ENCODE measurements around the gene ADARB2. TPM values are rescaled to one million over a fixed set of nuclear protein-coding genes. Genes with fewer than 3 reads are reported as not detected.

The ADARB2 gene
- total and polyA plus RNA-seq, 7 experiments from 2014 or later = 0.05 to 13.6 (median 6.3) TPM; not detected in 3

DNA sequence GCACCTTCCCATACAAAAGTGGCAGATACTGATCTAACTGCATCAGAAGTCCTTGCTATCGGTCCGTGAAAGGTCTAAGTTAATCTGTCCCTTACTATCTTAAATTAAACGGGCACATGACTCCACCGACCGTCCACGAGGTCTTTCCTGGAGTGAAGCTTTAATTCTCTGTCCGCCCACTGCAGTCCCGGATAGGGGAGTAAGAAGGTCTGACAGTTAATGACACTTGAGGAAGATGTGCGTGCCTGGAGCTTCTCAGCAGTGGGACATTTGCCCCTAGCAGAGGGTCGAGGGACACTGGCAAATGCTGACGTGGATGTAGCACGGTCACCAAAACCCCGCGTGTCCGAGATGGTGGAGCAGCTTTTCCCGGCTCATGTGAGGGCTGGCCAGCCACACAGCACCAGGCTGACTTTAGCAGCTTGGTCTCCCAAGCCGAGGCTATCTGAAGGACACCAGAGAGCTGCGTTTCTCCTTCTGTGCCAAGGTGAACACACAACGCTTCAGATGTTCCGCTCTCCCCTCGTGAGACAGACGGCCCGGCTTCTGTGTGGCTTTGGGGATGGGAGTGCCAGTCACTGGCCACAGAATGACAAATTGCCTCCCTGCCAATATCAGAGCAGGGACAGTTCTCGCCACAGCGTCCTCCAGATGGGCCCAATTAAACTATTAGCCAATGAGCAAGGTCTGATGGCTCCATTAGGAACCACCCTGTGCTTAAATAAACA is 86.6 kb downstream of the ADARB2 start:
- DNase-seq (no peak), ATAC-seq (no peak)
- ChIA-PET POLR2A (no interaction called here), CTCF (no interaction called here)
- Histone ChIP-seq H3K27ac (ENCODE audit: low read depth, low read length) (no peak overlapping the region), H3K4me1 (ENCODE audit: control insufficient read depth in 2 of 2, insufficient read depth in 2 of 2, low read length in 2 of 2) (no peaks in the 10 kb centered on the region), H3K27me3 (ENCODE audit: control insufficient read depth in 2 of 2, insufficient read depth in 2 of 2, low read length in 2 of 2) (no peaks in the 10 kb centered on the region), H3K4me3 (ENCODE audit: low read length) (no peak overlapping the region), H3K36me3 (ENCODE audit: control insufficient read depth in 2 of 3, insufficient read depth in 3 of 3, low read length in 3 of 3) (no peaks in the 10 kb centered on the region), H3K9me3 (ENCODE audit: control insufficient read depth in 2 of 3, low read length in 3 of 3) (no peaks in the 10 kb centered on the region)
- Mint-ChIP-seq H3K4me3 (no peak overlapping the region), H3K27me3 (peaks cover 0 to 13% (median 6%) of the 10 kb centered on the region in 5 donors), H3K36me3 (no peaks in the 10 kb centered on the region), H3K27ac (no peak overlapping the region), H3K9me3 (peaks cover 0 to under 1% (median 0%) of the 10 kb centered on the region in 11 donors), H3K4me1 (no peaks in the 10 kb centered on the region)
- intact Hi-C loops (cut with micrococcal nuclease) = no loop called here

GRCh38 chr10:1648648-1649047 is 88.7 kb downstream of the ADARB2 start:
- ATAC-seq (no peak), DNase-seq (no peak)
- Mint-ChIP-seq H3K27ac (no peak overlapping the region), H3K4me1 (no peaks in the 10 kb centered on the region), H3K27me3 (peaks cover 0 to 26% (median 6%) of the 10 kb centered on the region in 5 donors), H3K9me3 (peaks cover 0 to 3% (median 0%) of the 10 kb centered on the region in 11 donors), H3K36me3 (no peaks in the 10 kb centered on the region), H3K4me3 (no peak overlapping the region)
- intact Hi-C loops (cut with micrococcal nuclease) = no loop called here
- H3K4me3 ChIP-seq (ENCODE audit: low read length) = no peak overlapping the region
- CTCF ChIA-PET = no interaction called here
- H3K9me3 ChIP-seq (ENCODE audit: control insufficient read depth in 2 of 3, low read length in 3 of 3) = no peaks in the 10 kb centered on the region
- POLR2A ChIA-PET = no interaction called here
- H3K27ac ChIP-seq (ENCODE audit: low read depth, low read length) = no peak overlapping the region
- H3K4me1 ChIP-seq (ENCODE audit: control insufficient read depth in 2 of 2, insufficient read depth in 2 of 2, low read length in 2 of 2) = no peaks in the 10 kb centered on the region
- no peaks in the 10 kb centered on the region for H3K36me3 ChIP-seq (ENCODE audit: control insufficient read depth in 2 of 3, insufficient read depth in 3 of 3, low read length in 3 of 3)
- H3K27me3 ChIP-seq (ENCODE audit: control insufficient read depth in 2 of 2, insufficient read depth in 2 of 2, low read length in 2 of 2) = no peaks in the 10 kb centered on the region

- peaks cover 0 to 3% (median 0%) of the 10 kb centered on the region in 11 donors for H3K9me3 Mint-ChIP-seq
- Histone ChIP-seq H3K4me3 (ENCODE audit: low read length) (no peak overlapping the region), H3K4me1 (ENCODE audit: control insufficient read depth in 2 of 2, insufficient read depth in 2 of 2, low read length in 2 of 2) (no peaks in the 10 kb centered on the region), H3K27me3 (ENCODE audit: control insufficient read depth in 2 of 2, insufficient read depth in 2 of 2, low read length in 2 of 2) (no peaks in the 10 kb centered on the region), H3K36me3 (ENCODE audit: control insufficient read depth in 2 of 3, insufficient read depth in 3 of 3, low read length in 3 of 3) (no peaks in the 10 kb centered on the region), H3K9me3 (ENCODE audit: control insufficient read depth in 2 of 3, low read length in 3 of 3) (no peaks in the 10 kb centered on the region), H3K27ac (ENCODE audit: low read depth, low read length) (no peak overlapping the region)
- ChIA-PET POLR2A (no interaction called here), CTCF (no interaction called here)
- peaks cover 0 to 9% (median 0%) of the 10 kb centered on the region in 7 donors for H3K4me1 Mint-ChIP-seq
- H3K4me3 Mint-ChIP-seq = no peak overlapping the region
- peaks cover 0 to 36% (median 5%) of the 10 kb centered on the region in 5 donors for H3K27me3 Mint-ChIP-seq
- peaks cover 0 to 3% (median 0%) of the 10 kb centered on the region in 5 donors for H3K36me3 Mint-ChIP-seq
- intact Hi-C loops (cut with micrococcal nuclease) = no loop called here
- DNase-seq (no peak), ATAC-seq (no peak)
- H3K27ac Mint-ChIP-seq = no peak overlapping the region
These were observed 91.0 kb downstream of the ADARB2 start for GRCh38 chr10:1646332-1646731.

DNA sequence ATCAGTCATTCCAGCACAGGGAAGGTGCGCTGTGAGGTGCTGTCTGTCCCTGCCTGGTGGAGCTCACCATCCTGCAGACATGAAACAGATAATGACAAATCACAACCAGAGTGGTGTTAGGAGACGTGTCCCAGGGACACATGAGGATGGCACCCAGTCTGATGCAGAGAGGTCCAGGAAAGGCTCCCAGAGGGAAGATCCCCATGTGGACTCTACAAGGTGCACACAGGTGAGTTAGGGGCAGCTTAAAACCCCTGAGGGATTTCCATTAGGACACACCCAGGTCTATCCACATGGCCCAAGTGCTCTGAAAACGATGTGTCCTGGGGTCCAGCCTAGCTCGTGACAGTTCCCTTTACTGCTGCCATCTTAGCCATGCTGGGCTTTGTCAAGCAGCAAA is 91.4 kb downstream of the ADARB2 start:
- H3K27me3 Mint-ChIP-seq = peaks cover 0 to 36% (median 5%) of the 10 kb centered on the region in 5 donors
- no peak overlapping the region for H3K4me3 Mint-ChIP-seq
- ATAC-seq (no peak), DNase-seq (no peak)
- intact Hi-C loops (cut with micrococcal nuclease) = no loop called here
- H3K9me3 ChIP-seq (ENCODE audit: control insufficient read depth in 2 of 3, low read length in 3 of 3) = no peaks in the 10 kb centered on the region
- H3K36me3 Mint-ChIP-seq = peaks cover 0 to 3% (median 0%) of the 10 kb centered on the region in 5 donors
- H3K4me1 Mint-ChIP-seq = peaks cover 0 to 9% (median 0%) of the 10 kb centered on the region in 7 donors
- H3K4me3 ChIP-seq (ENCODE audit: low read length) = no peak overlapping the region
- H3K27ac ChIP-seq (ENCODE audit: low read depth, low read length) = no peak overlapping the region
- CTCF ChIA-PET = no interaction called here
- H3K4me1 ChIP-seq (ENCODE audit: control insufficient read depth in 2 of 2, insufficient read depth in 2 of 2, low read length in 2 of 2) = no peaks in the 10 kb centered on the region
- no peak overlapping the region for H3K27ac Mint-ChIP-seq
- no peaks in the 10 kb centered on the region for H3K27me3 ChIP-seq (ENCODE audit: control insufficient read depth in 2 of 2, insufficient read depth in 2 of 2, low read length in 2 of 2)
- H3K36me3 ChIP-seq (ENCODE audit: control insufficient read depth in 2 of 3, insufficient read depth in 3 of 3, low read length in 3 of 3) = no peaks in the 10 kb centered on the region
- POLR2A ChIA-PET = no interaction called here
- H3K9me3 Mint-ChIP-seq = peaks cover 0 to 3% (median 0%) of the 10 kb centered on the region in 11 donors

DNA sequence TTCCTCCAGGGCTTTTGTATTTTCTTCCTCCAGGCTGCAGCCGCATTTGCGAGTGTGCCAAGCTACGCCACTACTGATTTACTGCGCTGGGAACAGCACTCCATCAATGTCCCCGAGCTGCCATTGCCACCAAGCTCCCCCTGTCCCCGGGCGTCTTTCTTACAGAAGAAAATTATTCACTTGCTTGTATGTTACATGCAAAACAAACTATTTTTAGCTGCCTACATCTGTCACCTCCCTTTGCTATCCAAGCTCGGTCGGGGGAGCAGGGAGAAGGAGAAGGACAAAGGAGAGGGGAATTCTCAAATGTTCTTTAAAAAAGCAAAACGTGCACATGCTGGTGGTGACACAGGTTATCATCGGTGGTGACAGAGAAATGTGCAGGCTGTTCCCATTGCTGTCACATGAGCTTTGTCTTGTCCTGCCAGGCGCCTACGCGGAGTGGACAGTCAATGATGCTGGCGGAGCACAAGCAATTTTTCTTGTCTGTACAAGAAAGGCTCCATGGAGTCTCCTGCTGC is 93.1 kb downstream of the ADARB2 start:
- Mint-ChIP-seq H3K4me3 (no peak overlapping the region), H3K27ac (no peak overlapping the region), H3K27me3 (peaks cover 0 to 32% (median 5%) of the 10 kb centered on the region in 5 donors), H3K36me3 (peaks cover 0 to 3% (median 0%) of the 10 kb centered on the region in 5 donors), H3K9me3 (peaks cover 0 to 3% (median 0%) of the 10 kb centered on the region in 11 donors), H3K4me1 (peaks cover 0 to 9% (median 0%) of the 10 kb centered on the region in 7 donors)
- Histone ChIP-seq H3K27ac (ENCODE audit: low read depth, low read length) (no peak overlapping the region), H3K9me3 (ENCODE audit: control insufficient read depth in 2 of 3, low read length in 3 of 3) (no peaks in the 10 kb centered on the region), H3K36me3 (ENCODE audit: control insufficient read depth in 2 of 3, insufficient read depth in 3 of 3, low read length in 3 of 3) (no peaks in the 10 kb centered on the region), H3K4me3 (ENCODE audit: low read length) (no peak overlapping the region), H3K4me1 (ENCODE audit: control insufficient read depth in 2 of 2, insufficient read depth in 2 of 2, low read length in 2 of 2) (no peaks in the 10 kb centered on the region), H3K27me3 (ENCODE audit: control insufficient read depth in 2 of 2, insufficient read depth in 2 of 2, low read length in 2 of 2) (no peaks in the 10 kb centered on the region)
- DNase-seq = no peak
- intact Hi-C loops (cut with micrococcal nuclease) = no loop called here
- ChIA-PET CTCF (no interaction called here), POLR2A (no interaction called here)
- ATAC-seq = no peak

DNA sequence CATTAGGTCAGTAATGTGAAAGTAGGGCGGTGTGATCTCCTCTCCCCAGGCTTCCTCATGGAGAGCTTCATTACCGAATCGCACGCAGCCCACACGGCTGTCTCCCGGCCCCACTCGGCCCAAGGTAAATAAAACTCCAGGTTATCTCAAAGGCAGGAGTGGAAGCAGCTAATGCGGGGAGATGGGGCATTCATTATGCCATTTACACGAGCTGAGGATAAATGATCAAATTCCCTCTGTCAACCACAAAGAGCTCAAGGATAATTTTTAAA is 93.5 kb downstream of the ADARB2 start:
- intact Hi-C loops (cut with micrococcal nuclease) = no loop called here
- Histone ChIP-seq H3K4me1 (ENCODE audit: control insufficient read depth in 2 of 2, insufficient read depth in 2 of 2, low read length in 2 of 2) (no peaks in the 10 kb centered on the region), H3K27me3 (ENCODE audit: control insufficient read depth in 2 of 2, insufficient read depth in 2 of 2, low read length in 2 of 2) (no peaks in the 10 kb centered on the region), H3K4me3 (ENCODE audit: low read length) (no peak overlapping the region), H3K27ac (ENCODE audit: low read depth, low read length) (no peak overlapping the region), H3K36me3 (ENCODE audit: control insufficient read depth in 2 of 3, insufficient read depth in 3 of 3, low read length in 3 of 3) (no peaks in the 10 kb centered on the region), H3K9me3 (ENCODE audit: control insufficient read depth in 2 of 3, low read length in 3 of 3) (no peaks in the 10 kb centered on the region)
- ATAC-seq = no peak
- no peak overlapping the region for H3K27ac Mint-ChIP-seq
- peaks cover 0 to 9% (median 0%) of the 10 kb centered on the region in 7 donors for H3K4me1 Mint-ChIP-seq
- ChIA-PET POLR2A (no interaction called here), CTCF (no interaction called here)
- peaks cover 0 to 32% (median 5%) of the 10 kb centered on the region in 5 donors for H3K27me3 Mint-ChIP-seq
- peaks cover 0 to 3% (median 0%) of the 10 kb centered on the region in 5 donors for H3K36me3 Mint-ChIP-seq
- H3K4me3 Mint-ChIP-seq = no peak overlapping the region
- DNase-seq = no peak
- H3K9me3 Mint-ChIP-seq = peaks cover 0 to 3% (median 0%) of the 10 kb centered on the region in 11 donors

Measured in naive thymus-derived CD4-positive, alpha-beta T cell (primary cell).